Activated naive CD8-positive, alpha-beta T cell treated with anti-CD3 and anti-CD28 coated beads, Interleukin-2, amount 50 U/mL, for 24 hours (primary cell): ENCODE results near the gene PDIA6.

ENCODE experiments used
- ATAC-seq: fragments of 150-1000 bp; cut with Tn5 transposase; one replicate; pipeline ENCODE4 v1.10.0; 2021
- DNase-seq: peaks from one replicate; pipeline ENCODE4 v3.0.0; 2021
- H3K27ac Mint-ChIP-seq: one replicate; pipeline ENCODE4 v1.8.0; 2021; ENCODE audit warnings: mild to moderate bottlenecking, mixed read lengths
- H3K27me3 Mint-ChIP-seq: one replicate; pipeline ENCODE4 v1.8.0; 2021; ENCODE audit warnings: mixed read lengths
- H3K36me3 Mint-ChIP-seq: one replicate; pipeline ENCODE4 v1.8.0; 2021; ENCODE audit warnings: low read depth, mixed read lengths
- H3K4me1 Mint-ChIP-seq: one replicate; pipeline ENCODE4 v1.8.0; 2021; ENCODE audit warnings: mixed read lengths
- H3K4me3 Mint-ChIP-seq: one replicate; pipeline ENCODE4 v1.8.0; 2021; ENCODE audit warnings: mild to moderate bottlenecking, moderate library complexity, mixed read lengths
- H3K9me3 Mint-ChIP-seq: one replicate; pipeline ENCODE4 v1.8.0; 2021; ENCODE audit warnings: mixed read lengths

PDIA6 gene

GRCh38 chr2:10759151-10759714 is 53.4 kb downstream of the PDIA6 start:
- ATAC-seq (no peak), DNase-seq (no peak)
- Mint-ChIP-seq H3K4me1 (no peaks in the 10 kb centered on the region), H3K36me3 (no peaks in the 10 kb centered on the region), H3K4me3 (no peak overlapping the region), H3K27ac (no peak overlapping the region), H3K27me3 (peaks cover 5% of the 10 kb centered on the region), H3K9me3 (no peaks in the 10 kb centered on the region)

- ATAC-seq (no peak), DNase-seq (no peak)
- peaks cover 3% of the 10 kb centered on the region for H3K27me3 Mint-ChIP-seq
- H3K4me1 Mint-ChIP-seq = no peaks in the 10 kb centered on the region
- H3K9me3 Mint-ChIP-seq = no peaks in the 10 kb centered on the region
- H3K36me3 Mint-ChIP-seq = no peaks in the 10 kb centered on the region
- no peak overlapping the region for H3K4me3 Mint-ChIP-seq
- no peak overlapping the region for H3K27ac Mint-ChIP-seq
Measured at GRCh38 chr2:10757814-10758286, 54.7 kb downstream of the PDIA6 start.

- Mint-ChIP-seq H3K9me3 (no peaks in the 10 kb centered on the region), H3K27ac (no peak overlapping the region), H3K27me3 (peaks cover 2% of the 10 kb centered on the region), H3K36me3 (no peaks in the 10 kb centered on the region), H3K4me3 (no peak overlapping the region), H3K4me1 (no peaks in the 10 kb centered on the region)
- DNase-seq = no peak
- no peak for ATAC-seq
Measured at GRCh38 chr2:10755621-10756020, 57.0 kb downstream of the PDIA6 start.

- ATAC-seq (no peak), DNase-seq (no peak)
- no peak overlapping the region for H3K4me3 Mint-ChIP-seq
- no peaks in the 10 kb centered on the region for H3K36me3 Mint-ChIP-seq
- H3K9me3 Mint-ChIP-seq = no peaks in the 10 kb centered on the region
- no peak overlapping the region for H3K27ac Mint-ChIP-seq
- no peaks in the 10 kb centered on the region for H3K4me1 Mint-ChIP-seq
- H3K27me3 Mint-ChIP-seq = peaks cover 2% of the 10 kb centered on the region
Measured at GRCh38 chr2:10753876-10754275, 58.7 kb downstream of the PDIA6 start.

GRCh38 chr2:10753156-10753555 is 59.4 kb downstream of the PDIA6 start:
- no peak overlapping the region for H3K27ac Mint-ChIP-seq
- no peaks in the 10 kb centered on the region for H3K36me3 Mint-ChIP-seq
- no peaks in the 10 kb centered on the region for H3K4me1 Mint-ChIP-seq
- H3K27me3 Mint-ChIP-seq = peaks cover 2% of the 10 kb centered on the region
- ATAC-seq = no peak
- no peaks in the 10 kb centered on the region for H3K9me3 Mint-ChIP-seq
- no peak for DNase-seq
- H3K4me3 Mint-ChIP-seq = no peak overlapping the region

- no peak overlapping the region for H3K4me3 Mint-ChIP-seq
- H3K27ac Mint-ChIP-seq = no peak overlapping the region
- no peak for ATAC-seq
- H3K9me3 Mint-ChIP-seq = no peaks in the 10 kb centered on the region
- no peak for DNase-seq
- H3K36me3 Mint-ChIP-seq = no peaks in the 10 kb centered on the region
- H3K4me1 Mint-ChIP-seq = peaks cover 2% of the 10 kb centered on the region
- peaks cover 2% of the 10 kb centered on the region for H3K27me3 Mint-ChIP-seq
Measured at GRCh38 chr2:10752236-10752635, 60.3 kb downstream of the PDIA6 start.

GRCh38 chr2:10750610-10751009 is 62.0 kb downstream of the PDIA6 start:
- no peak for ATAC-seq
- DNase-seq = no peak
- H3K9me3 Mint-ChIP-seq = no peaks in the 10 kb centered on the region
- peaks cover 2% of the 10 kb centered on the region for H3K27me3 Mint-ChIP-seq
- no peaks in the 10 kb centered on the region for H3K36me3 Mint-ChIP-seq
- H3K27ac Mint-ChIP-seq = no peak overlapping the region
- no peak overlapping the region for H3K4me3 Mint-ChIP-seq
- H3K4me1 Mint-ChIP-seq = peaks cover 8% of the 10 kb centered on the region

- no peaks in the 10 kb centered on the region for H3K36me3 Mint-ChIP-seq
Measured at GRCh38 chr2:10742666-10743065, 69.9 kb downstream of the PDIA6 start.

GRCh38 chr2:10741139-10741538 is 71.4 kb downstream of the PDIA6 start:
- ATAC-seq (no peak), DNase-seq (no peak)
- Mint-ChIP-seq H3K36me3 (no peaks in the 10 kb centered on the region), H3K9me3 (no peaks in the 10 kb centered on the region), H3K4me3 (no peak overlapping the region), H3K27me3 (no peaks in the 10 kb centered on the region), H3K4me1 (peaks cover 9% of the 10 kb centered on the region), H3K27ac (no peak overlapping the region)

More at GRCh38 chr2:10742666-10743065, 69.9 kb downstream of the PDIA6 start:
- H3K4me1 Mint-ChIP-seq = peaks cover 13% of the 10 kb centered on the region
- DNase-seq = no peak
- no peak overlapping the region for H3K27ac Mint-ChIP-seq
- no peaks in the 10 kb centered on the region for H3K9me3 Mint-ChIP-seq
- no peaks in the 10 kb centered on the region for H3K27me3 Mint-ChIP-seq
- no peak for ATAC-seq
- no peak overlapping the region for H3K4me3 Mint-ChIP-seq

GRCh38 chr2:10740226-10740625 is 72.4 kb downstream of the PDIA6 start:
- ATAC-seq = no peak
- H3K36me3 Mint-ChIP-seq = no peaks in the 10 kb centered on the region
- DNase-seq = no peak
- peaks cover 1% of the 10 kb centered on the region for H3K27me3 Mint-ChIP-seq
- no peak overlapping the region for H3K4me3 Mint-ChIP-seq
- H3K9me3 Mint-ChIP-seq = no peaks in the 10 kb centered on the region
- H3K27ac Mint-ChIP-seq = no peak overlapping the region
- peaks cover 1% of the 10 kb centered on the region for H3K4me1 Mint-ChIP-seq

GRCh38 chr2:10738192-10738591 is 74.4 kb downstream of the PDIA6 start:
- Mint-ChIP-seq H3K9me3 (no peaks in the 10 kb centered on the region), H3K4me1 (no peaks in the 10 kb centered on the region), H3K27me3 (peaks cover 6% of the 10 kb centered on the region), H3K36me3 (no peaks in the 10 kb centered on the region), H3K4me3 (no peak overlapping the region), H3K27ac (no peak overlapping the region)
- no peak for DNase-seq
- ATAC-seq = no peak

GRCh38 chr2:10733980-10734379 is 78.6 kb downstream of the PDIA6 start:
- no peak overlapping the region for H3K4me3 Mint-ChIP-seq
- no peak for ATAC-seq
- H3K27me3 Mint-ChIP-seq = peaks cover 6% of the 10 kb centered on the region
- no peaks in the 10 kb centered on the region for H3K9me3 Mint-ChIP-seq
- no peak overlapping the region for H3K27ac Mint-ChIP-seq
- DNase-seq = no peak
- no peaks in the 10 kb centered on the region for H3K36me3 Mint-ChIP-seq
- no peaks in the 10 kb centered on the region for H3K4me1 Mint-ChIP-seq

- peaks cover 6% of the 10 kb centered on the region for H3K27me3 Mint-ChIP-seq
- H3K4me3 Mint-ChIP-seq = no peak overlapping the region
- ATAC-seq (no peak), DNase-seq (no peak)
- H3K4me1 Mint-ChIP-seq = no peaks in the 10 kb centered on the region
- no peaks in the 10 kb centered on the region for H3K36me3 Mint-ChIP-seq
- H3K9me3 Mint-ChIP-seq = no peaks in the 10 kb centered on the region
- no peak overlapping the region for H3K27ac Mint-ChIP-seq
Measured at GRCh38 chr2:10733566-10733925, 79.0 kb downstream of the PDIA6 start.
